ENCODE results near the gene PPARA.

- no peak for TF ChIP-seq POLR2A (IDR thresholded peaks at IDR 0.05)
- TF ChIP-seq, protein P1, sequence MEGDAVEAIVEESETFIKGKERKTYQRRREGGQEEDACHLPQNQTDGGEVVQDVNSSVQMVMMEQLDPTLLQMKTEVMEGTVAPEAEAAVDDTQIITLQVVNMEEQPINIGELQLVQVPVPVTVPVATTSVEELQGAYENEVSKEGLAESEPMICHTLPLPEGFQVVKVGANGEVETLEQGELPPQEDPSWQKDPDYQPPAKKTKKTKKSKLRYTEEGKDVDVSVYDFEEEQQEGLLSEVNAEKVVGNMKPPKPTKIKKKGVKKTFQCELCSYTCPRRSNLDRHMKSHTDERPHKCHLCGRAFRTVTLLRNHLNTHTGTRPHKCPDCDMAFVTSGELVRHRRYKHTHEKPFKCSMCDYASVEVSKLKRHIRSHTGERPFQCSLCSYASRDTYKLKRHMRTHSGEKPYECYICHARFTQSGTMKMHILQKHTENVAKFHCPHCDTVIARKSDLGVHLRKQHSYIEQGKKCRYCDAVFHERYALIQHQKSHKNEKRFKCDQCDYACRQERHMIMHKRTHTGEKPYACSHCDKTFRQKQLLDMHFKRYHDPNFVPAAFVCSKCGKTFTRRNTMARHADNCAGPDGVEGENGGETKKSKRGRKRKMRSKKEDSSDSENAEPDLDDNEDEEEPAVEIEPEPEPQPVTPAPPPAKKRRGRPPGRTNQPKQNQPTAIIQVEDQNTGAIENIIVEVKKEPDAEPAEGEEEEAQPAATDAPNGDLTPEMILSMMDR (IDR thresholded peaks at IDR 0.05), result no peak
Observed at GRCh38 chr22:46134111-46134705, 16.1 kb upstream of the PPARA start.
